Measurements from ENCODE around the gene RTP1. TPM values are rescaled to one million over a fixed set of nuclear protein-coding genes. Genes with fewer than 3 reads are reported as not detected.

The RTP1 gene
- total and polyA plus RNA-seq, 9 donors: 0.08 TPM; not detected in 8

GRCh38 chr3:187186801-187187421 lies 10.4 kb upstream of the RTP1 start:
- 34 to 39% (median 36%) methylated on average over 5 of the region's 5 CpGs for WGBS, 3 donors
- no peak overlapping the region for H3K4me3 ChIP-seq
- intact Hi-C loops (cut with DNase I): no loop called here
- H3K4me1 ChIP-seq (ENCODE audit: insufficient read depth): peaks cover 5% of the 10 kb centered on the region
- TF ChIP-seq CTCF (IDR thresholded peaks at IDR 0.05) (no peak), EP300 (IDR thresholded peaks at IDR 0.05) (no peak), POLR2A (IDR thresholded peaks at IDR 0.05) (no peak)
- no peaks in the 10 kb centered on the region for H3K36me3 ChIP-seq
- DNase-seq: peak in 3 of 5 donors; percentile 23 to 49 (median 25)
- H3K27me3 ChIP-seq: no peaks in the 10 kb centered on the region
- H3K27ac ChIP-seq: no peak overlapping the region
- no peaks in the 10 kb centered on the region for H3K9me3 ChIP-seq

- no peak overlapping the region for H3K4me3 ChIP-seq
- H3K36me3 ChIP-seq: no peaks in the 10 kb centered on the region
- DNase-seq: no peak
- H3K4me1 ChIP-seq (ENCODE audit: insufficient read depth): peaks cover 5% of the 10 kb centered on the region
- 8 to 17% (median 15%) methylated on average over 2 of the region's 2 CpGs for WGBS, 3 donors
- no peaks in the 10 kb centered on the region for H3K9me3 ChIP-seq
- no peak overlapping the region for H3K27ac ChIP-seq
- TF ChIP-seq CTCF (IDR thresholded peaks at IDR 0.05): no peak
- no peak for TF ChIP-seq POLR2A (IDR thresholded peaks at IDR 0.05)
- no peak for TF ChIP-seq EP300 (IDR thresholded peaks at IDR 0.05)
- intact Hi-C loops (cut with DNase I): no loop called here
- no peaks in the 10 kb centered on the region for H3K27me3 ChIP-seq
Observed at GRCh38 chr3:187188931-187189330, 8.4 kb upstream of the RTP1 start.

GRCh38 chr3:187191271-187191670 lies 6.0 kb upstream of the RTP1 start:
- H3K4me3 ChIP-seq: no peak overlapping the region
- no peaks in the 10 kb centered on the region for H3K27me3 ChIP-seq
- TF ChIP-seq EP300 (IDR thresholded peaks at IDR 0.05): no peak
- no peak for TF ChIP-seq CTCF (IDR thresholded peaks at IDR 0.05)
- no peak for TF ChIP-seq POLR2A (IDR thresholded peaks at IDR 0.05)
- H3K36me3 ChIP-seq: no peaks in the 10 kb centered on the region
- no peaks in the 10 kb centered on the region for H3K9me3 ChIP-seq
- no peak overlapping the region for H3K27ac ChIP-seq
- intact Hi-C loops (cut with DNase I): no loop called here
- peaks cover 5% of the 10 kb centered on the region for H3K4me1 ChIP-seq (ENCODE audit: insufficient read depth)
- DNase-seq: no peak
- 81 to 90% (median 82%) methylated on average over 1 of the region's 1 CpG for WGBS, 3 donors

- DNase-seq: no peak
- Histone ChIP-seq H3K4me3 (no peak overlapping the region), H3K36me3 (no peaks in the 10 kb centered on the region), H3K9me3 (no peaks in the 10 kb centered on the region), H3K4me1 (ENCODE audit: insufficient read depth) (no peaks in the 10 kb centered on the region), H3K27me3 (no peaks in the 10 kb centered on the region), H3K27ac (no peak overlapping the region)
- intact Hi-C loops (cut with DNase I): no loop called here
- no peak for TF ChIP-seq EP300 (IDR thresholded peaks at IDR 0.05)
- TF ChIP-seq CTCF (IDR thresholded peaks at IDR 0.05): no peak
- TF ChIP-seq POLR2A (IDR thresholded peaks at IDR 0.05): no peak
Observed at GRCh38 chr3:187193181-187193580, 4.1 kb upstream of the RTP1 start.
